OCI-LY1 (cell line): ENCODE results near the gene TENT4A.

Source experiments
- H2AFZ ChIP-seq: fragments of 200-600 bp; sonication (generic), shearing (Covaris generic); 2 replicates; pipeline ENCODE4 v1.6.0; 2014; ENCODE audit warnings: antibody characterized with exemption, mild to moderate bottlenecking, low read length
- H3F3A ChIP-seq: fragments of 200-600 bp; sonication (generic), shearing (Covaris generic); 2 replicates; pipeline ENCODE4 v1.6.0; 2014; ENCODE audit warnings: mild to moderate bottlenecking, antibody characterized with exemption, low read length, moderate library complexity; ENCODE audit not compliant: insufficient read depth
- H3K27ac ChIP-seq: fragments of 200-600 bp; sonication (generic); 2 replicates; pipeline ENCODE4 v1.5.1; 2014; ENCODE audit warnings: low read length, mixed run types, mild to moderate bottlenecking, low read depth; ENCODE audit not compliant: poor library complexity, severe bottlenecking
- H3K27me3 ChIP-seq: fragments of 200-600 bp; sonication (generic); 2 replicates; pipeline ENCODE4 v1.6.0; 2014; ENCODE audit warnings: antibody characterized with exemption, mild to moderate bottlenecking, low read length, moderate library complexity; ENCODE audit not compliant: insufficient read depth
- H3K36me3 ChIP-seq: fragments of 200-600 bp; sonication (generic); 2 replicates; pipeline ENCODE4 v1.6.1; 2014; ENCODE audit warnings: mild to moderate bottlenecking, antibody characterized with exemption, low read length, moderate library complexity, mixed read lengths; ENCODE audit not compliant: insufficient read depth
- H3K4me1 ChIP-seq: fragments of 200-600 bp; sonication (generic); 2 replicates; pipeline ENCODE4 v1.5.1; 2014; ENCODE audit warnings: mild to moderate bottlenecking, low read length, moderate library complexity; ENCODE audit not compliant: insufficient read depth, severe bottlenecking
- H3K4me2 ChIP-seq: fragments of 200-600 bp; sonication (generic), shearing (Covaris generic); 2 replicates; pipeline ENCODE4 v1.6.1; 2014; ENCODE audit warnings: low read length
- H3K4me3 ChIP-seq: fragments of 200-600 bp; sonication (generic); 2 replicates; pipeline ENCODE4 v1.5.1; 2014; ENCODE audit warnings: low read length, low read depth, mild to moderate bottlenecking, mixed read lengths; ENCODE audit not compliant: poor library complexity, severe bottlenecking
- H3K79me2 ChIP-seq: fragments of 200-600 bp; shearing (Covaris generic); 2 replicates; pipeline ENCODE4 v1.6.1; 2016; ENCODE audit warnings: mixed run types, low read length, mixed read lengths; ENCODE audit not compliant: insufficient read depth
- H3K9ac ChIP-seq: fragments of 200-600 bp; sonication (generic), shearing (Covaris generic); 2 replicates; pipeline ENCODE4 v1.6.1; 2014; ENCODE audit warnings: mild to moderate bottlenecking, low read length, mixed read lengths
- H3K9me2 ChIP-seq: fragments of 200-600 bp; sonication (generic), shearing (Covaris generic); 2 replicates; pipeline ENCODE4 v1.6.1; 2014; ENCODE audit warnings: low read depth, mild to moderate bottlenecking, low read length, mixed read lengths
- H3K9me3 ChIP-seq: fragments of 200-600 bp; shearing (Covaris generic); 2 replicates; pipeline ENCODE4 v1.6.1; 2014; ENCODE audit warnings: low read length, mixed read lengths
- H4K20me1 ChIP-seq: fragments of 200-600 bp; sonication (generic), shearing (Covaris generic); 2 replicates; pipeline ENCODE4 v1.6.0; 2016; ENCODE audit warnings: mild to moderate bottlenecking, low read length; ENCODE audit not compliant: insufficient read depth
- CTCF ChIP-seq: fragments of 200-600 bp; sonication (generic), shearing (Covaris generic); IDR thresholded peaks from 2 replicates; pipeline ENCODE4 v1.5.1; 2017; ENCODE audit warnings: mild to moderate bottlenecking, antibody characterized with exemption, low read length, moderate library complexity, mixed read lengths
- EZH2 ChIP-seq: fragments of 200-600 bp; sonication (generic), shearing (Covaris generic); IDR thresholded peaks from 2 replicates; pipeline ENCODE4 v1.8.0; 2017; ENCODE audit warnings: borderline replicate concordance, mixed run types, mild to moderate bottlenecking, antibody characterized with exemption, low read length, moderate library complexity, mixed read lengths

TENT4A gene

GRCh38 chr5:6698696-6699095 is 14.5 kb upstream of the TENT4A start:
- no peaks in the 10 kb centered on the region for H4K20me1 ChIP-seq
- no peak overlapping the region for H2AFZ ChIP-seq
- TF ChIP-seq EZH2 (no peak), CTCF (no peak)
- no peak overlapping the region for H3K27ac ChIP-seq
- H3K9ac ChIP-seq, result no peak overlapping the region
- H3K4me2 ChIP-seq, result no peak overlapping the region
- H3F3A ChIP-seq, result no peaks in the 10 kb centered on the region
- 0 out of 2 replicates have a peak, but pooled peaks cover under 1% of the 10 kb centered on the region for H3K27me3 ChIP-seq
- no peaks in the 10 kb centered on the region for H3K36me3 ChIP-seq
- H3K4me1 ChIP-seq, result no peaks in the 10 kb centered on the region
- H3K9me3 ChIP-seq, result no peaks in the 10 kb centered on the region
- H3K79me2 ChIP-seq, result no peaks in the 10 kb centered on the region
- H3K9me2 ChIP-seq, result no peaks in the 10 kb centered on the region
- no peak overlapping the region for H3K4me3 ChIP-seq

GRCh38 chr5:6699357-6699756 is 13.9 kb upstream of the TENT4A start:
- Histone ChIP-seq H3K4me3 (no peak overlapping the region), H2AFZ (no peak overlapping the region), H4K20me1 (no peaks in the 10 kb centered on the region), H3K9me2 (no peaks in the 10 kb centered on the region), H3K9ac (no peak overlapping the region), H3K27me3 (0 out of 2 replicates have a peak, but pooled peaks cover 5% of the 10 kb centered on the region), H3K4me1 (no peaks in the 10 kb centered on the region), H3K36me3 (no peaks in the 10 kb centered on the region), H3F3A (no peaks in the 10 kb centered on the region), H3K79me2 (no peaks in the 10 kb centered on the region), H3K27ac (no peak overlapping the region), H3K9me3 (no peaks in the 10 kb centered on the region), H3K4me2 (no peak overlapping the region)
- no peak for TF ChIP-seq CTCF
- no peak for TF ChIP-seq EZH2

GRCh38 chr5:6700074-6700684 is 13.1 kb upstream of the TENT4A start:
- no peaks in the 10 kb centered on the region for H3K9me3 ChIP-seq
- no peaks in the 10 kb centered on the region for H3K9me2 ChIP-seq
- H3K4me1 ChIP-seq, result no peaks in the 10 kb centered on the region
- H3K9ac ChIP-seq, result no peak overlapping the region
- no peak overlapping the region for H3K4me3 ChIP-seq
- no peak overlapping the region for H3K4me2 ChIP-seq
- H4K20me1 ChIP-seq, result no peaks in the 10 kb centered on the region
- no peaks in the 10 kb centered on the region for H3K79me2 ChIP-seq
- H3K36me3 ChIP-seq, result no peaks in the 10 kb centered on the region
- H3F3A ChIP-seq, result no peaks in the 10 kb centered on the region
- H3K27me3 ChIP-seq, result 0 out of 2 replicates have a peak, but pooled peaks cover 5% of the 10 kb centered on the region
- H3K27ac ChIP-seq, result no peak overlapping the region
- TF ChIP-seq EZH2 (no peak), CTCF (no peak)
- no peak overlapping the region for H2AFZ ChIP-seq
